Keratinocyte (primary cell): ENCODE data around the gene PEA15. TPM values are rescaled to one million over a fixed set of nuclear protein-coding genes. Genes with fewer than 3 reads are reported as not detected.

Source experiments
- DNase-seq: peaks from one replicate; pipeline ENCODE4 v3.0.0-alpha.2; 2011; ENCODE audit warnings: low read depth, missing footprints, low spot score
- FAIRE-seq: peaks from 2 replicates; lab custom pipeline; 2011; peaks lifted over from hg19 to GRCh38; lab: Jason Lieb, UNC
- H2AFZ ChIP-seq: 2 replicates; pipeline ENCODE4 v1.6.0; 2012; ENCODE audit warnings: low read length, control low read depth, inconsistent platforms; ENCODE audit not compliant: control insufficient read depth
- H3K27ac ChIP-seq: 2 replicates; pipeline ENCODE4 v1.5.1; 2011; ENCODE audit warnings: low read length; ENCODE audit not compliant: control insufficient read depth, insufficient read depth
- H3K27me3 ChIP-seq: 3 replicates; pipeline ENCODE4 v1.6.0; 2011; ENCODE audit warnings: low read length; ENCODE audit not compliant: control insufficient read depth, insufficient read depth; ENCODE audit errors: extremely low read depth
- H3K36me3 ChIP-seq, 2 experiments: 2 replicates in 1 of 2; 3 replicates in 1 of 2; pipeline ENCODE4 v1.5.1; 2011; ENCODE audit warnings: low read length in 2 of 2, mild to moderate bottlenecking in 1 of 2; ENCODE audit not compliant: control insufficient read depth in 2 of 2, insufficient read depth in 2 of 2; ENCODE audit errors: extremely low read depth in 1 of 2
- H3K4me1 ChIP-seq: 3 replicates; pipeline ENCODE4 v1.5.1; 2011; ENCODE audit warnings: low read length; ENCODE audit not compliant: control insufficient read depth, insufficient read depth; ENCODE audit errors: extremely low read depth
- H3K4me2 ChIP-seq: 3 replicates; pipeline ENCODE4 v1.6.0; 2011; ENCODE audit warnings: low read depth, low read length; ENCODE audit not compliant: control insufficient read depth, insufficient read depth; ENCODE audit errors: extremely low read depth
- H3K4me3 ChIP-seq, 3 experiments: fragments of 200-600 bp in 1 of 3; sonication (generic) in 1 of 3; 2 replicates in 2 of 3; 3 replicates in 1 of 3; pipeline ENCODE4 v1.5.1; 2011 to 2016; ENCODE audit warnings: low read length in 3 of 3, mild to moderate bottlenecking in 3 of 3, control low read depth in 2 of 3, inconsistent platforms in 1 of 3, low read depth in 1 of 3, mixed read lengths in 1 of 3, mixed run types in 1 of 3, moderate library complexity in 1 of 3; ENCODE audit not compliant: control insufficient read depth in 2 of 3, insufficient read depth in 2 of 3; ENCODE audit errors: extremely low read depth in 1 of 3
- H3K79me2 ChIP-seq: 2 replicates; pipeline ENCODE4 v1.6.0; 2012; ENCODE audit warnings: low read length; ENCODE audit not compliant: control insufficient read depth, insufficient read depth
- H3K9ac ChIP-seq: 3 replicates; pipeline ENCODE4 v1.6.0; 2011; ENCODE audit warnings: low read length; ENCODE audit not compliant: control insufficient read depth, insufficient read depth; ENCODE audit errors: extremely low read depth
- H3K9me1 ChIP-seq: 3 replicates; pipeline ENCODE4 v1.6.0; 2011; ENCODE audit warnings: low read length; ENCODE audit not compliant: control insufficient read depth, insufficient read depth; ENCODE audit errors: extremely low read depth
- H3K9me3 ChIP-seq: 2 replicates; pipeline ENCODE4 v1.5.1; 2012; ENCODE audit warnings: low read depth, low read length; ENCODE audit not compliant: control insufficient read depth
- H4K20me1 ChIP-seq: 3 replicates; pipeline ENCODE4 v1.6.0; 2011; ENCODE audit warnings: low read length; ENCODE audit not compliant: control insufficient read depth, insufficient read depth; ENCODE audit errors: extremely low read depth
- EZH2 ChIP-seq: IDR thresholded peaks from one replicate; pipeline ENCODE4 v1.6.1; 2012; ENCODE audit warnings: inconsistent platforms, mild to moderate bottlenecking, low read length, moderate library complexity
- dilution Hi-C: fragments of 300-500 bp; cut with MboI; formaldehyde crosslinking; loops from one replicate; pipeline ENCODE4 v1.7.0; 2020; ENCODE audit warnings: low sequenced_read_pairs; ENCODE audit not compliant: extremely low pct_ligation_motif_present
- polyA plus RNA-seq, 5 experiments: library from polyadenylated mRNA; depleted of rRNA in 3 of 5; stranded (reverse) in 3 of 5; stranded (forward) in 1 of 5; unstranded in 1 of 5; fragments of >200 nt; gene quantifications; 1 replicate in 1 of 5; 2 replicates in 3 of 5; 3 replicates in 1 of 5; pipeline versions ENCODE4 v1.2.1 to v1.2.3, GENCODE V29; 2011 to 2012; ENCODE audit warnings: missing spikeins in 2 of 5, low read depth in 1 of 5, low replicate concordance in 1 of 5
- TF ChIP-seq, protein P1 (sequence below), 3 experiments: IDR thresholded peaks in 1 of 3; conservative IDR thresholded peaks in 1 of 3; optimal IDR thresholded peaks in 1 of 3; 2 replicates in 2 of 3; 3 replicates in 1 of 3; pipeline versions ENCODE3 to v1.5.1; 2011; ENCODE audit warnings: low read length in 3 of 3, mild to moderate bottlenecking in 3 of 3, moderate library complexity in 2 of 3, control low read depth in 1 of 3, inconsistent platforms in 1 of 3; ENCODE audit not compliant: insufficient read depth in 2 of 3; ENCODE audit errors: extremely low read depth in 1 of 3

The PEA15 gene
- polyA plus RNA-seq, 1 donor (not counting 4 experiments of a cell fraction or from before 2014, with no cell fraction given): 367 TPM

DNA sequence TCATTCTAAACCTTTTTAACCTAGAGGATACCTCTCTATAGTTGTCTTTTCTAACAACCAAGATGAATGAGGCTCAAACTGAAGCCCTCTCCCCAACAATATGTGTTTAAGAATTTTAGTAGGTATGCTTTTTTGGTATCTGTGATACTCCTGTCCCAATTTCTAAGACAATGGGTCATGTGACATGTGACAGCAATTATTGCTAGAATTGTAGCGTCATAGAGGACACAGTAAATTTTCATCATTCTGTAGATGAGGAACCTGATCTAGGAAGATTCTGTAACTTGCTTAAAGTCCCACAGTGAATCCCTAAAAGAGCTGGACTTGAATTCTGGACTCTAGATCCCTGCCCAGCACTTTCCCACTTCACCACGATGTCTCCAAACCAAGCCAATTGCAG lies 26.5 kb upstream of the PEA15 start:
- Histone ChIP-seq H4K20me1 (no peaks in the 10 kb centered on the region), H3K4me3 (no peak overlapping the region), H3K4me2 (no peak overlapping the region), H3K9ac (no peak overlapping the region), H3K9me3 (no peaks in the 10 kb centered on the region), H3K36me3 (no peaks in the 10 kb centered on the region), H3K79me2 (no peaks in the 10 kb centered on the region), H3K4me1 (no peaks in the 10 kb centered on the region), H2AFZ (no peak overlapping the region), H3K9me1 (no peaks in the 10 kb centered on the region), H3K27ac (no peak overlapping the region), H3K27me3 (no peaks in the 10 kb centered on the region)
- no peak for DNase-seq
- dilution Hi-C loops: no loop called here
- TF ChIP-seq, protein P1, sequence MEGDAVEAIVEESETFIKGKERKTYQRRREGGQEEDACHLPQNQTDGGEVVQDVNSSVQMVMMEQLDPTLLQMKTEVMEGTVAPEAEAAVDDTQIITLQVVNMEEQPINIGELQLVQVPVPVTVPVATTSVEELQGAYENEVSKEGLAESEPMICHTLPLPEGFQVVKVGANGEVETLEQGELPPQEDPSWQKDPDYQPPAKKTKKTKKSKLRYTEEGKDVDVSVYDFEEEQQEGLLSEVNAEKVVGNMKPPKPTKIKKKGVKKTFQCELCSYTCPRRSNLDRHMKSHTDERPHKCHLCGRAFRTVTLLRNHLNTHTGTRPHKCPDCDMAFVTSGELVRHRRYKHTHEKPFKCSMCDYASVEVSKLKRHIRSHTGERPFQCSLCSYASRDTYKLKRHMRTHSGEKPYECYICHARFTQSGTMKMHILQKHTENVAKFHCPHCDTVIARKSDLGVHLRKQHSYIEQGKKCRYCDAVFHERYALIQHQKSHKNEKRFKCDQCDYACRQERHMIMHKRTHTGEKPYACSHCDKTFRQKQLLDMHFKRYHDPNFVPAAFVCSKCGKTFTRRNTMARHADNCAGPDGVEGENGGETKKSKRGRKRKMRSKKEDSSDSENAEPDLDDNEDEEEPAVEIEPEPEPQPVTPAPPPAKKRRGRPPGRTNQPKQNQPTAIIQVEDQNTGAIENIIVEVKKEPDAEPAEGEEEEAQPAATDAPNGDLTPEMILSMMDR (optimal IDR thresholded peaks at IDR 0.05 in 1 of 3, IDR thresholded peaks at IDR 0.05 in 1 of 3, conservative IDR thresholded peaks at IDR 0.05 in 1 of 3; ENCODE audit: extremely low read depth in 1 of 3, insufficient read depth in 2 of 3, low read length in 3 of 3): no peak
- no peak for FAIRE-seq

DNA sequence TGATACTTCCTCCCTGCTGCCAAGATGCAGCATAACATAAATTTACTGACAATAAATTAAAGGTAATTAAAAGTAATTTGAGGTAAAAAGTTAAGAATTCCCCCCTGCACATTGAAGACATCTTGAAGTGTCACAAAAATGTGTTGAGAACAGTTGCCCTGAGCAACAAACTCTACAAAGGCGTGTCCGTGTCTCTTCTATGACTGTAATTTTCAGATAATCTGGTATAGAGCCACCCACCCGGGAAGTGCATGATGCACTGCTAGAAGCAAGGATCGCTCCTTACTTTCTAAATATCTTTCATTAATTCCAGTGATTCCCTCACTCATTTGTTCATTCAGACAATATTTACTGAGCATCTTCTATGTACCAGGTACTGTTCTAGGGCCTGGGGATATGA lies 25.8 kb upstream of the PEA15 start:
- Histone ChIP-seq H3K9me3 (no peaks in the 10 kb centered on the region), H3K4me3 (no peak overlapping the region), H3K36me3 (no peaks in the 10 kb centered on the region), H3K79me2 (no peaks in the 10 kb centered on the region), H2AFZ (no peak overlapping the region), H3K4me2 (no peak overlapping the region), H3K27me3 (no peaks in the 10 kb centered on the region), H3K27ac (no peak overlapping the region), H3K9ac (no peak overlapping the region), H3K4me1 (no peaks in the 10 kb centered on the region), H4K20me1 (no peaks in the 10 kb centered on the region), H3K9me1 (no peaks in the 10 kb centered on the region)
- dilution Hi-C loops: no loop called here
- FAIRE-seq: no peak
- no peak for DNase-seq
- TF ChIP-seq, protein P1 (optimal IDR thresholded peaks at IDR 0.05 in 1 of 3, IDR thresholded peaks at IDR 0.05 in 1 of 3, conservative IDR thresholded peaks at IDR 0.05 in 1 of 3; ENCODE audit: extremely low read depth in 1 of 3, insufficient read depth in 2 of 3, low read length in 3 of 3): no peak
- no peak for TF ChIP-seq EZH2
